ENCODE data around the gene ROBO1. TPM values are rescaled to one million over a fixed set of nuclear protein-coding genes. Genes with fewer than 3 reads are reported as not detected.
"Not testable (repeated sequence)": the region's sequence is repeated elsewhere in the genome, so short reads cannot be mapped to it uniquely, and the experiment has no call there.

ROBO1 gene
- total RNA-seq, 1 donor = 69.8 TPM

- no peaks in the 10 kb centered on the region for H4K20me1 ChIP-seq (ENCODE audit: insufficient read depth, low read length)
- H3K9me3 ChIP-seq (ENCODE audit: low read depth, low read length) = no peaks in the 10 kb centered on the region
- TF ChIP-seq CTCF (IDR thresholded peaks at IDR 0.05; ENCODE audit: extremely low read depth, low read depth, low read length) = no peak
- peak; percentile 58 for DNase-seq (ENCODE audit: insufficient read length, low spot score, missing footprints)
- H3K79me2 ChIP-seq (ENCODE audit: insufficient read depth, low read length) = no peaks in the 10 kb centered on the region
- peak overlapping the region; percentile 13 for H3K4me2 ChIP-seq (ENCODE audit: insufficient read depth, low read length)
- peaks cover 6% of the 10 kb centered on the region for H3K4me1 ChIP-seq (ENCODE audit: insufficient read depth, low read length)
- H3K4me3 ChIP-seq (ENCODE audit: insufficient read depth, low read length) = no peak overlapping the region
- H3K27ac ChIP-seq (ENCODE audit: low read depth, low read length) = peak overlapping the region; percentile 9
- no peak overlapping the region for H2AFZ ChIP-seq (ENCODE audit: low read length)
- H3K36me3 ChIP-seq (ENCODE audit: insufficient read depth, low read length) = no peaks in the 10 kb centered on the region
- no peaks in the 10 kb centered on the region for H3K27me3 ChIP-seq (ENCODE audit: insufficient read depth, low read length)
Measured at GRCh38 chr3:78690766-78691165, 1077.0 kb downstream of the ROBO1 start.

- H3K4me3 ChIP-seq (ENCODE audit: insufficient read depth, low read length) = no peak overlapping the region
- H3K4me1 ChIP-seq (ENCODE audit: insufficient read depth, low read length) = peaks cover 6% of the 10 kb centered on the region
- H3K9me3 ChIP-seq (ENCODE audit: low read depth, low read length) = no peaks in the 10 kb centered on the region
- no peaks in the 10 kb centered on the region for H3K36me3 ChIP-seq (ENCODE audit: insufficient read depth, low read length)
- H4K20me1 ChIP-seq (ENCODE audit: insufficient read depth, low read length) = no peaks in the 10 kb centered on the region
- no peak overlapping the region for H3K4me2 ChIP-seq (ENCODE audit: insufficient read depth, low read length)
- H3K27ac ChIP-seq (ENCODE audit: low read depth, low read length) = no peak overlapping the region
- no peaks in the 10 kb centered on the region for H3K27me3 ChIP-seq (ENCODE audit: insufficient read depth, low read length)
- no peak overlapping the region for H2AFZ ChIP-seq (ENCODE audit: low read length)
- DNase-seq (ENCODE audit: insufficient read length, low spot score, missing footprints) = no peak
- no peak for TF ChIP-seq CTCF (IDR thresholded peaks at IDR 0.05; ENCODE audit: extremely low read depth, low read depth, low read length)
- H3K79me2 ChIP-seq (ENCODE audit: insufficient read depth, low read length) = no peaks in the 10 kb centered on the region
Measured at GRCh38 chr3:78689378-78689777, 1078.4 kb downstream of the ROBO1 start.

- no peak for DNase-seq (ENCODE audit: insufficient read length, low spot score, missing footprints)
- peaks cover 6% of the 10 kb centered on the region for H3K4me1 ChIP-seq (ENCODE audit: insufficient read depth, low read length)
- no peaks in the 10 kb centered on the region for H3K27me3 ChIP-seq (ENCODE audit: insufficient read depth, low read length)
- no peaks in the 10 kb centered on the region for H3K36me3 ChIP-seq (ENCODE audit: insufficient read depth, low read length)
- H3K4me3 ChIP-seq (ENCODE audit: insufficient read depth, low read length) = no peak overlapping the region
- H3K27ac ChIP-seq (ENCODE audit: low read depth, low read length) = no peak overlapping the region
- H3K79me2 ChIP-seq (ENCODE audit: insufficient read depth, low read length) = no peaks in the 10 kb centered on the region
- H3K9me3 ChIP-seq (ENCODE audit: low read depth, low read length) = no peaks in the 10 kb centered on the region
- H4K20me1 ChIP-seq (ENCODE audit: insufficient read depth, low read length) = no peaks in the 10 kb centered on the region
- TF ChIP-seq CTCF (IDR thresholded peaks at IDR 0.05; ENCODE audit: extremely low read depth, low read depth, low read length) = no peak
- no peak overlapping the region for H2AFZ ChIP-seq (ENCODE audit: low read length)
- H3K4me2 ChIP-seq (ENCODE audit: insufficient read depth, low read length) = no peak overlapping the region
Measured at GRCh38 chr3:78687520-78687919, 1080.3 kb downstream of the ROBO1 start.

- Histone ChIP-seq H3K4me3 (ENCODE audit: insufficient read depth, low read length) (no peak overlapping the region), H3K79me2 (ENCODE audit: insufficient read depth, low read length) (no peaks in the 10 kb centered on the region), H3K4me2 (ENCODE audit: insufficient read depth, low read length) (no peak overlapping the region), H3K27ac (ENCODE audit: low read depth, low read length) (no peak overlapping the region), H4K20me1 (ENCODE audit: insufficient read depth, low read length) (no peaks in the 10 kb centered on the region), H3K9me3 (ENCODE audit: low read depth, low read length) (no peaks in the 10 kb centered on the region), H3K36me3 (ENCODE audit: insufficient read depth, low read length) (no peaks in the 10 kb centered on the region), H2AFZ (ENCODE audit: low read length) (no peak overlapping the region), H3K4me1 (ENCODE audit: insufficient read depth, low read length) (no peaks in the 10 kb centered on the region), H3K27me3 (ENCODE audit: insufficient read depth, low read length) (no peaks in the 10 kb centered on the region)
- TF ChIP-seq CTCF (IDR thresholded peaks at IDR 0.05; ENCODE audit: extremely low read depth, low read depth, low read length) = no peak
- DNase-seq (ENCODE audit: insufficient read length, low spot score, missing footprints) = no peak
Measured at GRCh38 chr3:78683284-78683683, 1084.5 kb downstream of the ROBO1 start.

GRCh38 chr3:78675119-78675805 lies 1092.5 kb downstream of the ROBO1 start:
- H3K79me2 ChIP-seq (ENCODE audit: insufficient read depth, low read length); H3K4me3 ChIP-seq (ENCODE audit: insufficient read depth, low read length); H3K9me3 ChIP-seq (ENCODE audit: low read depth, low read length); DNase-seq (ENCODE audit: insufficient read length, low spot score, missing footprints); H3K4me1 ChIP-seq (ENCODE audit: insufficient read depth, low read length); H4K20me1 ChIP-seq (ENCODE audit: insufficient read depth, low read length); H3K27me3 ChIP-seq (ENCODE audit: insufficient read depth, low read length); H3K4me2 ChIP-seq (ENCODE audit: insufficient read depth, low read length); H3K27ac ChIP-seq (ENCODE audit: low read depth, low read length); H3K36me3 ChIP-seq (ENCODE audit: insufficient read depth, low read length); H2AFZ ChIP-seq (ENCODE audit: low read length): not testable (repeated sequence)
